ENCODE measurements around the gene PPP5C.
"Not testable (repeated sequence)": the region's sequence is repeated elsewhere in the genome, so short reads cannot be mapped to it uniquely, and the experiment has no call there.

PPP5C gene

DNA sequence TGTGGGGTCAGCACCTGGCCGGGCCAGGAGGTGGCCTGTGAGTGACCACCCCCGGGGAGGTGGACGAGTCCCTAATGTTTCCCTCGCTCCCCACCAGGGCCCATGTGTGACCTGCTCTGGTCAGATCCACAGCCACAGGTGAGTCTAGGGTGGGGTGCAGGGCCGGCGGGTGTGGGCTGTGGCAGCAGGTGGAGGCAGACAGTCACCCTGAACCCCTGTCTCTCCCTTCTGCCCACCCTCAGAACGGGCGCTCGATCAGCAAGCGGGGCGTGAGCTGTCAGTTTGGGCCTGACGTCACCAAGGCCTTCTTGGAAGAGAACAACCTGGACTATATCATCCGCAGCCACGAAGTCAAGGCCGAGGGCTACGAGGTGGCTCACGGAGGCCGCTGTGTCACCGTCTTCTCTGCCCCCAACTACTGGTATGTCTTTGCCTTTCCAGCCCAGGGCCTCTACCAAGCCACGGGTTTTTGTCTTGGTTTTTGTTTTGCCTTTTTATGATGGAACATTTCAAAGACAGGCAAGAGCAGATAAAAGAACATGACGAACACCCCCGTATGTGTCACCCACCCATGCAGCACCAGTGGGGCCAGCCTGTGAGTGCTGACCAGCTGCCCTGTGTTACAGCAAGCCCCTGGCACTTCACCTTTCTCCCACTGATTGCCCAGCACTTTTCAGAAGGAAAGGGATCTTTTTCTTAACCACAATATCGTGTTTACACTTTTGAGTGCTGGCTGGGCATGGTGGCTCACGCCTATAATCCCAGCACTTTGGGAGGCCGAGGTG lies 41.6 kb downstream of the PPP5C start:
- DNase-seq: no peak

DNA sequence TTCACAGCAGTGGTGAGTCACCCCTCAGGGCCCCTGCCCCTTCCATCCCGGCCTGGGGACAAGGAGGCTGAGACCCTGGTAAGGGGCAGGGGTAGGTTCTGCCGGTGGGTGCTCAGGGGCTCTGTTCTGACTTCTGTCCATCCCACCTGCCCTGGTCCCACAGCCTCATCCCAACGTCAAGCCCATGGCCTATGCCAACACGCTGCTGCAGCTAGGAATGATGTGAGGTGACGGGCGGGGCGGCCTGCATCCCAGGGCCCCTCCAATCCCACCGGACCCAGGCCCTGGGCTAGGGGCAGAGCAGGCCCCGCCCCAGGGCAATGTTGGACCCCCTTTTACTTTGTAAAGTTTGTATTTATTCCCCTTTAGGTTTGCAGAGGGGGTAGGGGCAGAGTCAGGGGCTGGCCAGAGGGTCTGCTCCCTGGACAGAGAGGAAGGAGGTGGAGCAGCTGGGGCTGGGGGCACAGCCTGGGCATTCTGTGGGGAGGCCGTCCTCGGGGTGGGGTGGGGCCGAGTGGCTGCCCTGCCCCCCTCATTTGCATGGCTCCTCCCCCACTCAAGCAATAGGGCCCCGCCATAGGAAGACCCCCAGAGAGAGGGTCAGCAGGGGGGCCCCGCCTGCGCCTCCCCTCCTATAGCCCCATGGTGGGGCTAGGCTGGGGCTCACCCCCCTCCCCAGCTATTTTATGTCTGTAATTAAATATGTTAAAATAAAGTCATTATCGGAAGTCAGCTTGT lies 43.4 kb downstream of the PPP5C start:
- DNase-seq: no peak

DNA sequence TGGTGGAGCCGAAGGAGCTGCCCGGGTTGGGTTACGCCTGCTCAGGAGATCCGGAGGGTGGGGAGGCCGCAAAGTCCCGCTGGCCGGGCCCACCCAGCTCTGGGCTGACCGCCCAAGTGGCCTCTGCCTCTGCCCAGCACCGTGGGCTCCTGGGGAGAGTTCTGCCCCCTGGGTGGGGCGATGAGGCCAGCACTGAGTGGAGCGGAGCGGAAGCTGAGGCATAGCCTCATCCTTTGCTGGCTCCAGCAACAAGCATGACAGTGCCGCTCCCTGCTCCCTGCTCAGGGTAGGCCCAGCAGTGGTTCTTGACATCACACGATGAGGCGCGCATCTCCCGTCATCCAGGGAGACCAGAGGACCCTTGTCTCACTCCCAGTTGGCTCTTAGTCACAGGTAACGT lies 44.0 kb downstream of the PPP5C start:
- DNase-seq: no peak

DNA sequence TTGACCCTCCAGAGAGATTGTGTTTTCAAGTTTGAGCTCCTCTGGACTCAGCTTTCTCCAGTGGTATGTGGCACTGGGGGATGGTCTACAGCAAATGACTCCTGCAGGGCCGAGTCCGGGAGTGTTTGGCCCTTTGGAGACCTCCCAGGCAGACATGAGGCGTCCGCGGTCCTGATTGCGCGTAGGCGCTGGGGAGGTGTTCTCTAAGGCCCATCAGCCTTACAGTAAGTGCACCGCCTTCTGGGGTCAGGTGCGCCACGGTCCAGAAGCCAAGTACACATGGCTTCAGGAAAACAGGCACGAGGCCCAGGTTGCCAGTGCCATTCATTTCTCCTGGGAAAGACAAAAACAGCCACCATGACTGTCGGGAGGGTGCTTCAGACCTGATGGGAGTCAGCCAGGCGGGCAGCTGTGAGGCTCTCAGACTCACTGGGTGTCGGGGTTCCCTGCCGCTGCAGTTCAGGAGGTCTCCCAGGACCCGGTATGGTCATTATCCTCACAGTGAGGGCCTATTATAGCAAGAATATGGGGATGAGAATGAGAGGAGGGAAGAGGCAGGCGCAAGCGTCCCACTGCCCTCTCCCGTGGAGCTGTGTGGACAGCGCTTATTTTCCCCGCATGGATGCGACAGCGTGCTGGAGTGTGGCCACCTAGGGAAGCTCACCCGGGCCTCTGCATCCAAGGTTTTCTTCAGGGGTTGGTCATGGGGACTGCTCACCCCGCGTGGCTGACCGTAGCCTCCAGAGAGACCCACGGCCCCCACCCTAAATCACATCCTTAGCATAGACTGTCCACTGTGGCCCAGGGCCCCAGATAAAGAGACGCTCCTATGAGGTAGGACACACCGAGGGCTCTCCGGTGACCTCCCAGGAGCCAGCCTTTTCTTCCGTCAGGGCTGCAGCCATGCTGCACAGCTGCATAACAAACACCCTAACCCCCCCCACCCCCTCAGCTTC lies 44.7 kb downstream of the PPP5C start:
- DNase-seq: no peak

DNA sequence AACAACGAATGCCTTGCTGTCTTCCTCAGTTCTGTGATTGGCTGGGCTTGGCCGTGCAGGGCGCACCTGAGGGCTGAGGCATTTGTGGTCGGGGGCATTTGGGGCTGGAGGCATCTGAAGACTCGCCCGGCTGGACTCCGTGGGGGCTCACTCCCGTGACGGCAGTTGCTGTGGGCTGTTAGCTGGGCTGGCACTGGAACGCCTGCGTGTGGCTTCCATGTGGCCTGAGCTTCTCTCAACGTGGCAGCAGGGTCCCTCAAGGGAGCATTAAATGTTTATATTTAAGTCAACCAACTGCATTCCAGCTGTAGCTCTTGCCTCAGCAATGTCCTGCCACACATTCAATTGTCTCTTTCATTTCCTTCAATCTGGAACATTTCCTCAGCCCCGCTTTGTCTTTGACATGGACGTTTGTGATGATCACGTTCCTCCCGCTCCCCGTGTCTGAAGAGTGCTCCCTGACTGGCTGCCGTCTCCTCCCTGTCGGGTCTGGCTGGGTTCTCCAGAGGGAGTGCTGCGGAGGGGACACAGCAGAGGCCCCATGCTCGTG lies 45.4 kb downstream of the PPP5C start:
- no peak for DNase-seq

DNA sequence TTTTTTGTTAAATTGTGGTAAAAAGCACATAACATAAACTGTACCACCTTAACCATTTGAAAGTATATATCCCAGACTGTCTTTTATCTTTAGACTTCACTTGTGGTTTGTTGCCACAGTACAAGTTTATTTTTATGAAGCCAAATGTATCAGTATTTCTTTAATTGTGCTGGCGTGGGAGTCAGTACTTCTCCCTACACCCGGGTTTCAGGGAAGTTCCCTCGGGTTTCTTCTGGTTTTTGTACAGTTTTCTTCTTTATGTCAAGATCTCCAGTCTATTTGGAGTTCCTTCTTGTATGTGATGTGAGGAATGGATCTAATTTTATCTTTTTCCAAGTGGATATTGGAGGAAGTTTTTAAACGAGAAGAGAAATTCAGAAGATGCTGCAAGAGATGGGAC lies 46.0 kb downstream of the PPP5C start:
- DNase-seq: no peak

DNA sequence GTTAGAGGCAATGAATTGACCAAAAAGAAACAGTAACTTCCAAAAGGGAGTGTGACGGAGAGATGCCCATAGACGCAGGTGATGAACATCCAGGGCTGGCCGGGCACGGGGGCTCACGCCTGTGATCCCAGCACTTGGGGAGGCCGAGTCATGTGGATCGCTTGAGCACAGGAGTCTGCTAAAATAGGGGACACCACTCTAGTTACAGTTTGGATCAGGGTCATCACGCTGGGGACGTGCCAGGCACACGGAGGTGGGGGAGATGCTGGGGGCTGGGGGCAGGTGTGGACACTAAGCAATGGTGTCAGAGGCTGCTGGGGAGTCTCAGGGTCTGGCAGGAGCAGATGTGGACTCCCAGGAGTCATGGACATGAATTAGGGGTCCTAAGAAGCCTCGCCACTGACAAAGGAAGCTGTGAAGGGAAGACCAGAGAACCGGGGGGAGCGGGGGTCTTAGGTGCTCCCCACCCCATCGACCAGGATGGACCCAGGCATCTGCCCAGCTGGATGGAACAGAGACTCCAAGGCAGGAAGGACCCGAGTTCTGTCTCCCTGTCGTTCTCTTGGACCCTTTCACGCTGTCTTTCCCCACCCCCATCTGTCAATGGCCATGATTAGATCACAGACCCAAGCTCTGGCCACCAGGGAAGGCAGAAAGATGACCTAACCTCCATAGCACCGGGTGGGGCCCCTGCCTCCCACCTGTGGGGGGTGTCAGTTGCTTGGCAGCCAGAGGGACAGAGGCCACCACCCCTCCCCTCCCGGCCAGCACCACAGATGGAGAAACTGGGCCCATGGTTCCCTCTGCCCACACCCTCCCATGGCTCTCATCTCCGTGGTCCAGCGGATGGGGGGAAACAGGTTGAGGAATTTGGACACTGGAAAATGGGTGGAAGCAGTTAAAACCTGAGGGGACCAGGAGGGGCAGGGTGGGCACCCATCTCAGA lies 46.8 kb downstream of the PPP5C start:
- DNase-seq: no peak

DNA sequence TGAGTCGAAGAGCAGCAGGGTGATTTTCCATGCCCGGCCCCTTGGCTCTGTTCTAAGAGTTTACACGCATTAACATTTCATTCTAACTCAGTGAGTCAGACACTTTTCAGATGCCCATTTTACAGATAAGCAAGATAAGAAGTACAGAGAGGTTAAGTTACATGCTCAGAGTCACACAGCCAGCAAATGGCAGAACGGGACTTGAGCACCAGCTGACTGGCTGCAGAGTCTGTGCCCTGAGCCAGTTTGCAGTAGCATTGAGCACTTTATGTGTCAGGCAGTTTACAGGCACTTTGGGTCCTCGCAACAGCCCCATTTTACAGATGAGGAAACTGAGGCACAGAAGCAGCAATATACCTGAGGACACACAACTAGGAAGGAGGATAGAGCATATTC lies 47.5 kb downstream of the PPP5C start:
- DNase-seq: no peak

DNA sequence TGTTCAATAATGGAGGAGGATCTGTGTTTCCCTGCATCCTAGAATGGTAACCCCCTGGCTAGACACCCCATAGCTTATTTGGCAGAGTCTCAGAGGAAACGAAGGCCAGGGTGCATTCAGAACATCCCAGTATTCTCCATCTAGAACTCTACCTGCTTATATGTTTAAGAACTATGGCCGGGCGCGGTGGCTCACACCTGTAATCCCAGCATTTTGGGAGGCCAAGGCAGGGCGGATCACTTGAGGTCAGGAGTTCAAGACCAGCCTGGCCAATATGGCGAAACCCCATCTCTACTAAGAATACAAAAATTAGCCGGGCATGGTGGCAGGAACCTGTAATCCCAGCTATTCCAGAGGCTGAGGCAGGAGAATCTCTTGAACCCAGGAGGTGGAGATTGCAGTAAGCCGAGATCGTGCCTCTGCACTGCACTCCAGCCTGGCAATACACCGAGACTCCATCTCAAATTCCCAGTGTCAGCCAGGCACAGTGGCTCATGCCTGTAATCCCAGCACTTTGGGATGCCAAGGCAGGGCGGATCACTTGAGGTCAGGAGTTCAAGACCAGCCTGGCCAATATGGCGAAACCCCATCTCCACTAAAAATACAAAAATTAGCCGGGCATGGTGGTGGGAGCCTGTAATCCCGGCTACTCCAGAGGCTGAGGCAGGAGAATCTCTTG lies 51.1 kb downstream of the PPP5C start:
- not testable (repeated sequence) for DNase-seq

DNA sequence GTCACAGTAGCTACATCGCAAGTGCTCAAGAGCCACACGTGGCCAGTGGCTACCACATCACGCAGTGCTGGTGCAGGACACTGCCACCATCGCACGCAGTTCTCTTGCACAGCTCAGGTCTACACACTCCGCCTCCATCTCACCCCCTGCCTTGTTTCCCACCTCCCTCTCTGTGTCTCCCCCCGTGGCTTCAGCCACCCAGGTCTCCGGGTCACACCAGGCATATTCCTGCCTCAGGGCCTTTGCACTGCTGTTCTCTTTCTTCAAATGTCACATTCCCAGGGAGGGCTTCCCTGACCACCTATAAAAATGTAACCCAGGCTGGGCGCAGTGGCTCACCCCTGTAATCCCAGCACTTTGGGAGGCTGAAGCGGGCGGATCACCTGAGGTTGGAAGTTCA lies 55.8 kb downstream of the PPP5C start:
- DNase-seq: no peak

DNA sequence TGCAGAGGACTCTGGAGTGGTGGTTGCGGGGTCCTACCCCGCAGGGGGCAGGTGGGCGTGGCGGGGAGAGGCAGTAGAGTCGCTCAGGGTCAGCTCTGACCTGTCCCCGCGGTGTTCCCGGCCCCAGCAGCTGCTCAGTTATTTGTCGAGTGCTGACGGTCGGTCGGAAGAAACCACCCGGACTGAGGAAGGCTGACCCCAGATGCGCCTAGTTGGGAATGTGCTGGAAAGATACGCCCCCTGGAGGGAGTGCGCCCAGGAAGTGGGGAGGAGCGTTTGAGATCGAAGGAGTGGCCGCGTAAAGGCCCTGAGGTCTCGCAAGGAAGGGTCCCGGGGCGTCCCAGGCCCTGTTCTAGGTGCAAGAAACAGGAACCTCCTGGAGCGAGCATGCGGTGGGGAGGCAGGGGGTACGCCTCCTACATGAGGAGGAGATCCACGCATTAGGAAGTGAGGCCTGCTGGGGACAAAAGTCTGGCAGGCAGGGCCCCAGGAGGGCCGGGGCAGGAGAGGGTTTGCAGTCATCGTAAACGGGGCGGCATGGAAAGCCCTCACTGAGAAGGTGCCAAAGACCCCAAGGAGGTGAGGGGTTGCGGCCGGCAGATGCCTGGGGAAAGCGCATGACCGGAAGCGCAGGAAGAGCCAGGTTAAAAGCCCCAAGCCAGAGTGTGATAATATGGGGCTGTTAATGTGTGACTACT lies 57.3 kb downstream of the PPP5C start:
- DNase-seq: peak; percentile 41

DNA sequence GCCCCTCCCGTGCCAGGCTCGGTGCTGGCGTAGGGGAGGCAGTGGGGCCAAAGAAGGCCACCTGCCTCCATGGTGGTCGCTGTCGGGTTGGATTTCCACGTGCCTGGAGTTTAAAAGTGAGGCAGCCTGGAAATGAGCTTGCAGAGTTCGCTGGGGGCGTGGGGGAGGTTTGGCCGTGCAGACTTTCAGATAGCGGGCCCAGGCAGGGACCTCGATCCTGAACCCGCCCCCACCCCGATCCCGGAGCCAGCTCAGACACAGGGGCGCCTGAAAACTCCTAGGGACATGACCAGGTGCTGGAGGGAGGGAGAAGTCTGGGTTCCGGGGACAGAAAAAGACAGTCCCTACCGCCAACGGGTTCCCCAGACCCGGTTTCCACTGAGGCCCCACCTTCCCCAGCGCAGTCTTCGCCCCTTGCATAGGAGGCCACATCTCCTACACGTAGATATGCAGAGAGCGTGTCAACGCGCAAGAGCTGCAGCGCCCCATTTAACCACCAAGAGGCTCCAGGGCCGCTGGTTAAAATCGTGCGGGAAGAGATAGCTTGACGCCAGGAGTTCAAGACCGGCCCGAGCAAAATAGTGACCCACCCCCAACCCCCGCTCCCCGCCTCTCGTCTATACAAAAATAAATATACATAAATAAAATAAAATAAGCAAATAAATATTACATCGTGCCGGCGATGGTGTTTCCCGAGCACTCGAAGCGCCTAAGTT lies 58.0 kb downstream of the PPP5C start:
- DNase-seq: peak; percentile 31

DNA sequence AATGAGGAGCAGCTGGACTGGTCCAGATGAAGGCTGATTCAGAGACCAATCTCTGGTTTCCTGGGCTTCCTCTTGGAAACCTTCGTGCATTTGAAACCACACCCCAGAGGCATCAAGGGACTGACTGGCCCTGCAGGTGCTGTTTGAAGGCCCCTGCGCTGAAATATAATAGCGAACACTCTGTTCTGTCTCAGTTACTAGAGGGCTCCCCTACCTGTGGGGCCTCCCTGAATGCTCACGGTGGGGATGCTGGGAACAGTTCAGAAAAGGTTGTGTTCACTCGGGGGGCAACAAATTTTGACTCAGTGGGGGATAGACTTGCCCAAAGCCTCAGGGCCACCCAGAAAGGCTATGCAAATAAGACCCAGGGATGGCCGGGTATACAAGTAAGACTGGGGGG lies 60.1 kb downstream of the PPP5C start:
- no peak for DNase-seq

DNA sequence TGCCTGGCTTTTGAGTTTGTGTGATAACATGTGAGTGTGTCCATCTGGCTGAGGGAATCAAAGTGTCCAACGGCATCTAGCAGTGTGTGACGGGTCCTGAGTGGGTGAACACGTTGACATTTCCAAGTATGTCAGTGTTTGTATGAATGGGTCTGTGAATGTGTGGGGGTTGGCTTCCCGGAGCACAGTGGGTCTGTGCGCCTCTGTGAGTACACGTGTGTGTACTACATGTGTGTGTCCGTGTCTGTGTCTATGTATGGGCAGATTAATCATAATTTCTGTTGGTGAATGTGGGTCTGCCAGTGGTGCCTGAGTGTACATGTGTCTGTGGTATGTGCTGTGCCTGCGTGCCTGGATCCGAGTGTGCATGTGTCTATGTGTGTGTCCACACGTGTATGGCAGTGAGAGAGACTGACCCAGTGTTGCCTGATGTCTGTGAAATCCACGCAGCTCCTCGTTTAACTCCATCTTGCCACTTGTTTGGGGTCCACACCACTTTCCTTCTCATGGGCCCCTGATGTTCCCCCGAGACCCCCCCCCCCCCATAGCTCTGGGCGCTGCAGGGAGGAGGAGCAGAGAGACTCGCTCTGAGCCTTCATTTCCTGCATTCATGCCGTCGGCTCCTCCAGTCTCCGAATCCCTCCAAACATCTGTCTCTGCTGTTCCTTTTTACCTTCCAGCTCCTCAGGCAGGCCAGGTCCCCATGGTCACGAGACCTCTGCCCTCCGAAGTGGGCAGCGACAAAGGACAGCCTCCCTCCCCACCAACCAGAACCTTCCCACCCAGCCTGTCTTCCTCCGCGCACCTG lies 61.2 kb downstream of the PPP5C start:
- DNase-seq: no peak

DNA sequence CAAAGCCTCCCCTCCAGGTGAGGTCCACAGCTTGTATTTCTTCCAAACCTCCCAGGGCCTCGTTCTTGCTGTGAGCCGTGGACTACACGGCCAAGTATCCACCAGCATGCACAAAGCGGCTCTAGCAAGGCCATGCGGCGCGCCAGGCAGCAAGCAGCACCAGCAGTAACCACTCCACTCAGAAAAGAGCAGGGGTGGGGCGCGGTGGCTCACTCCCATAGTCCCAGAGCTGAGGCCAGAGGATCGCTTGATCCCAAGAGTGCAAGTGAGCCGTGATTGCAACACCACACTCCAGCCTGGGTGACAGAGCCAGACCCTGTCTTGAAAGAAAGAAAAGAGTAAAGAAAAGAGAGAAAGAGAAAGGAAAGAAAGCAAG lies 61.8 kb downstream of the PPP5C start:
- DNase-seq: no peak

DNA sequence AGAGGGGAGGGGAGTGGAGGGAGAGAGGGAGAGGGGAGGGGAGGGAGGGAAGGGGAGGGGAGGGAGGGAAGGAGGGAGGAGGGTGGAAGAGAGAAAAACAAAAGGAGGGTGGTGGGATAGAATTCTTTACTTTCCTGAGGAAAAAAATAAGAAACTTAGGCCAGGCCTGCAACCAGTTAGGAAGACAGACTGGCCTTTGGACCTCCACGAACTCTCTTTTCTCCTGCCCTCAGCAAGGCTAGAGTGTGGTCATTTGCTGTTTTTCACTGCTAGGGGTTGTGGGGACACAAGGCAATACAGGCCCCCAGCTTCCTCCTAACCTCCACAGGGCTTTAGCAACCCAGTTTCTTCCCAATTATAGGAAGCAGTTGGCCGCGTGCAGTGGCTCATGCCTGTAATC lies 62.3 kb downstream of the PPP5C start:
- DNase-seq: no peak

DNA sequence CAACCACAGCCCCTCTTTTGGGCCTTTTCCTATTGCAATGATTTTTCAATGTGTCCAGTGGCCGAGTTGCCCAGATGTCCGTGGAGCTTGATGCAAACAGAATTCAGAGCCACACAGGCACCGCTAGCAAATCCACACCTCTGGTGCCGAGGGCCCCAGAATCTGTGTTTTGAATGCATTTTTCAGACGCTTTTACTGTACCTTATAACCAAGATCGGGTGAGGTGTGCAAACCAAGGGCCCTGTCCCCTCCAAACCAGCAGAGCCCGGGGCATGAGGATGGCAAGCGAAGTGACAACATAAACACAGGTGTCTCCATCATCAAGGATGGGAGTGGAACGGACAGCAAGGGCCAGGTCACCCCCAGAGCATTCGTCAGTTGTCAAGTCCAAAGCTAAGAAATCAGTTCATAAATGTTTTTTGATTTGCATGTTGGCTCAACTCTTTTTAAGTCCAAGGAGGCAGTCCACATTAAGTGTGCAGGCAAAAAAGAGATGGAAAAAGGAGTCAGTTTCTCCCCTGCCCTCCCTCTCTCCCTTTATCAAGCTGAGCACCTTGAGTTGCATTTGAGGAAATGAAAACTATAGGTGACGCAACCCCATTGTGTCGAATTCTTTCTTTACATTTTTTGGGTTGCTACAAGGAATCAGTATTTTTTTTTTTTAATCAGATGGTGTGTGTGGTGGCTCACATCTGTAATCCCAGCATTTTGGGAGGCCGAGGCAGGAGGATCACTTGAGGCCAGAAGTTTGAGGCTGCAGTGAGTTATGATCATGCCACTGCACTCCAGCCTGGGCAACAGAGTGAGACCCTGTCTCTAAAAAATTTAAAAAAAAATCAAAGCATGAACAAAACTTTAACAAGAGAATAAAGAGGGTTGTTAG lies 63.6 kb downstream of the PPP5C start:
- DNase-seq: no peak
